ENCODE measurements around the gene PASK. TPM values are rescaled to one million over a fixed set of nuclear protein-coding genes. Genes with fewer than 3 reads are reported as not detected.
"Not testable (repeated sequence)": the region's sequence is repeated elsewhere in the genome, so short reads cannot be mapped to it uniquely, and the experiment has no call there.

Gene PASK
- total RNA-seq (ENCODE audit: low replicate concordance): 3.8 and 21.9 TPM in 2 replicates

GRCh38 chr2:241148891-241149674 is at the start of gene PASK:
Gene PASK (minus strand): TSS chr2:241149472. CDS start chr2:241143032, 6,440 bp downstream.
- DNase-seq (ENCODE audit: low read depth): peak; percentile 91
- peak within 1 kb of the TSS; percentile 95 for H3K4me3 ChIP-seq (ENCODE audit: low read depth, low read length)
- TF ChIP-seq CTCF (IDR thresholded peaks at IDR 0.05; ENCODE audit: insufficient read depth, low read length): no peak

GRCh38 chr2:241198381-241199279 is 49.4 kb upstream of the PASK start:
- no peak for TF ChIP-seq CTCF (IDR thresholded peaks at IDR 0.05; ENCODE audit: insufficient read depth, low read length)
- no peak for DNase-seq (ENCODE audit: low read depth)

GRCh38 chr2:241197947-241198346 is 48.7 kb upstream of the PASK start:
- TF ChIP-seq CTCF (IDR thresholded peaks at IDR 0.05; ENCODE audit: insufficient read depth, low read length): no peak
- no peak overlapping the region for H3K4me3 ChIP-seq (ENCODE audit: low read depth, low read length)
- DNase-seq (ENCODE audit: low read depth): no peak

More at GRCh38 chr2:241198381-241199279, 49.4 kb upstream of the PASK start:
- H3K4me3 ChIP-seq (ENCODE audit: low read depth, low read length): no peak overlapping the region

GRCh38 chr2:241197246-241197645 is 48.0 kb upstream of the PASK start:
- not testable (repeated sequence) for H3K4me3 ChIP-seq (ENCODE audit: low read depth, low read length); DNase-seq (ENCODE audit: low read depth)

GRCh38 chr2:241195506-241196130 is 46.3 kb upstream of the PASK start:
- H3K4me3 ChIP-seq (ENCODE audit: low read depth, low read length): no peak overlapping the region
- no peak for TF ChIP-seq CTCF (IDR thresholded peaks at IDR 0.05; ENCODE audit: insufficient read depth, low read length)
- no peak for DNase-seq (ENCODE audit: low read depth)

- DNase-seq (ENCODE audit: low read depth): no peak
- TF ChIP-seq CTCF (IDR thresholded peaks at IDR 0.05; ENCODE audit: insufficient read depth, low read length): no peak
These were observed 45.5 kb upstream of the PASK start for GRCh38 chr2:241194811-241195210.

More at GRCh38 chr2:241194811-241195210, 45.5 kb upstream of the PASK start:
- H3K4me3 ChIP-seq (ENCODE audit: low read depth, low read length): no peak overlapping the region
